Liver (tissue), 3 donors: Measurements from ENCODE around the gene PRKN.

Source experiments
- CTCF ChIP-seq: fragments of 150-350 bp; IDR thresholded peaks from 2 replicates; pipeline ENCODE4 v1.5.1; 2017; ENCODE audit warnings: improper control_type of control experiment, low read depth, low read length; ENCODE audit not compliant: missing input control
- MAX ChIP-seq: IDR thresholded peaks from 2 replicates; pipeline ENCODE4 v1.6.1; 2016; ENCODE audit warnings: antibody characterized with exemption
- REST ChIP-seq: IDR thresholded peaks from 2 replicates; pipeline ENCODE4 v1.6.1; 2016; ENCODE audit warnings: antibody characterized with exemption, mild to moderate bottlenecking
- RXRA ChIP-seq, 2 donors: IDR thresholded peaks; 2 replicates each; pipeline ENCODE4 v1.6.1; 2017 to 2018; ENCODE audit warnings: antibody characterized with exemption in 2 of 2, mild to moderate bottlenecking in 1 of 2
- donor health status: healthy.
- donor health status: healthy.

- TF ChIP-seq CTCF (no peak), RXRA (IDR thresholded peaks at IDR 0.05) (no peak), REST (no peak), MAX (no peak)
Measured at GRCh38 chr6:162211022-162211421, 516.5 kb downstream of the PRKN start.
